ENCODE results near the gene ZNF609. TPM values are rescaled to one million over a fixed set of nuclear protein-coding genes. Genes with fewer than 3 reads are reported as not detected.

ZNF609 gene, protein sequence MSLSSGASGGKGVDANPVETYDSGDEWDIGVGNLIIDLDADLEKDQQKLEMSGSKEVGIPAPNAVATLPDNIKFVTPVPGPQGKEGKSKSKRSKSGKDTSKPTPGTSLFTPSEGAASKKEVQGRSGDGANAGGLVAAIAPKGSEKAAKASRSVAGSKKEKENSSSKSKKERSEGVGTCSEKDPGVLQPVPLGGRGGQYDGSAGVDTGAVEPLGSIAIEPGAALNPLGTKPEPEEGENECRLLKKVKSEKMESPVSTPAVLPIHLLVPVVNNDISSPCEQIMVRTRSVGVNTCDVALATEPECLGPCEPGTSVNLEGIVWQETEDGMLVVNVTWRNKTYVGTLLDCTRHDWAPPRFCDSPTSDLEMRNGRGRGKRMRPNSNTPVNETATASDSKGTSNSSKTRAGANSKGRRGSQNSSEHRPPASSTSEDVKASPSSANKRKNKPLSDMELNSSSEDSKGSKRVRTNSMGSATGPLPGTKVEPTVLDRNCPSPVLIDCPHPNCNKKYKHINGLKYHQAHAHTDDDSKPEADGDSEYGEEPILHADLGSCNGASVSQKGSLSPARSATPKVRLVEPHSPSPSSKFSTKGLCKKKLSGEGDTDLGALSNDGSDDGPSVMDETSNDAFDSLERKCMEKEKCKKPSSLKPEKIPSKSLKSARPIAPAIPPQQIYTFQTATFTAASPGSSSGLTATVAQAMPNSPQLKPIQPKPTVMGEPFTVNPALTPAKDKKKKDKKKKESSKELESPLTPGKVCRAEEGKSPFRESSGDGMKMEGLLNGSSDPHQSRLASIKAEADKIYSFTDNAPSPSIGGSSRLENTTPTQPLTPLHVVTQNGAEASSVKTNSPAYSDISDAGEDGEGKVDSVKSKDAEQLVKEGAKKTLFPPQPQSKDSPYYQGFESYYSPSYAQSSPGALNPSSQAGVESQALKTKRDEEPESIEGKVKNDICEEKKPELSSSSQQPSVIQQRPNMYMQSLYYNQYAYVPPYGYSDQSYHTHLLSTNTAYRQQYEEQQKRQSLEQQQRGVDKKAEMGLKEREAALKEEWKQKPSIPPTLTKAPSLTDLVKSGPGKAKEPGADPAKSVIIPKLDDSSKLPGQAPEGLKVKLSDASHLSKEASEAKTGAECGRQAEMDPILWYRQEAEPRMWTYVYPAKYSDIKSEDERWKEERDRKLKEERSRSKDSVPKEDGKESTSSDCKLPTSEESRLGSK (N-terminal part only)
- 10.1 and 11.5 TPM in 2 replicates for total RNA-seq

GRCh38 chr15:64460206-64460723 lies at the start of gene ZNF609:
ZNF609 (plus strand) TSS chr15:64460578; CDS start chr15:64499420, 38,842 bp downstream.

Other genes with a start within 250 kb of the ZNF609 start
- gene CSNK1G1, start 104.4 kb upstream of the ZNF609 start, total RNA-seq = 8.6 and 13.5 TPM in 2 replicates
- 62.9 and 71.2 TPM in 2 replicates for gene PCLAF, start 79.1 kb upstream of the ZNF609 start, total RNA-seq
- gene TRIP4, start 72.7 kb upstream of the ZNF609 start, total RNA-seq = 5.8 and 8.9 TPM in 2 replicates